K562 (cell line): Measurements from ENCODE around the gene ARL10. TPM values are rescaled to one million over a fixed set of nuclear protein-coding genes. Genes with fewer than 3 reads are reported as not detected.

Experiments
- BRF1 ChIP-seq: IDR thresholded peaks from 3 replicates; pipeline ENCODE4 v1.6.1; 2011; ENCODE audit warnings: borderline replicate concordance, mild to moderate bottlenecking; ENCODE audit not compliant: insufficient read length; ENCODE audit errors: extremely low read depth
- CBX1 ChIP-seq: sonication (generic); IDR thresholded peaks from 2 replicates; pipeline ENCODE4 v1.6.1; 2016; ENCODE audit warnings: antibody characterized with exemption, low read depth, mild to moderate bottlenecking
- EGR1 ChIP-seq: fragments of 450-650 bp; conservative IDR thresholded peaks from 2 replicates; pipeline ENCODE4 v1.6.1; 2017; ENCODE audit warnings: mild to moderate bottlenecking
- EWSR1 ChIP-seq: fragments of 450-650 bp; IDR thresholded peaks from 2 replicates; pipeline ENCODE4 v1.6.1; 2018; ENCODE audit warnings: borderline replicate concordance, mild to moderate bottlenecking, low read depth, moderate library complexity; ENCODE audit not compliant: partially characterized antibody
- GABPA ChIP-seq: fragments of 200-800 bp; sonication (Bioruptor generic); conservative IDR thresholded peaks from 2 replicates; pipeline ENCODE4 v1.6.1; 2016; ENCODE audit warnings: low read depth, missing genetic modification characterization, missing compliant biosample characterization
- HIVEP1 ChIP-seq: fragments of 250-450 bp; sonication (Bioruptor Pico); IDR thresholded peaks from 2 replicates; pipeline ENCODE4 v1.4.0; 2020; ENCODE audit warnings: mild to moderate bottlenecking
- PHB2 ChIP-seq: fragments of 450-650 bp; IDR thresholded peaks from 2 replicates; pipeline ENCODE4 v1.6.1; 2017; ENCODE audit warnings: low read depth
- ZNF3 ChIP-seq: fragments of 250-450 bp; sonication (Bioruptor Pico); IDR thresholded peaks from 2 replicates; pipeline ENCODE4 v1.5.0; 2021; ENCODE audit warnings: mild to moderate bottlenecking, moderate library complexity
- polyA plus RNA-seq, 8 experiments: library from polyadenylated mRNA; depleted of rRNA in 4 of 8; stranded (reverse) in 5 of 8; unstranded in 3 of 8; fragments of >200 nt; fragmentation: Nextera tagmentation in 2 of 8; fragmentation: Illumina TruSeq in 1 of 8; extraction: Ambion mirVana in 2 of 8; extraction: Trizol in 1 of 8; gene quantifications; 2 replicates each; pipeline versions ENCODE4 v1.2.1 to v1.2.3, GENCODE V29; 2011 to 2014; ENCODE audit warnings: inconsistent platforms in 1 of 8, missing spikeins in 1 of 8
- total RNA-seq, 7 experiments: library from RNA; depleted of rRNA in 6 of 7; stranded (reverse); fragments of >200 nt in 6 of 7; fragmentation: Illumina TruSeq in 2 of 7; extraction: Trizol in 2 of 7; gene quantifications; 2 replicates each; pipeline versions ENCODE4 v1.2.1 to v1.2.3, GENCODE V29; 2011 to 2021; ENCODE audit warnings: low replicate concordance in 1 of 7
- TF ChIP-seq, protein P1 (sequence below): IDR thresholded peaks from 3 replicates; pipeline ENCODE4 v1.6.1; 2011; ENCODE audit warnings: borderline replicate concordance, mild to moderate bottlenecking, moderate library complexity; ENCODE audit not compliant: insufficient read length; ENCODE audit errors: extremely low read depth
- TF ChIP-seq, protein P2 (sequence below): sonication (generic); formaldehyde crosslinking; IDR thresholded peaks from 2 replicates; pipeline ENCODE4 v1.8.0; 2022; ENCODE audit warnings: mild to moderate bottlenecking, missing genetic modification reagents, borderline replicate concordance
- TF ChIP-seq, protein P3 (sequence below): fragments of 450-650 bp; conservative IDR thresholded peaks from 2 replicates; pipeline ENCODE4 v1.6.1; 2016; ENCODE audit warnings: missing genetic modification characterization, low read depth, mild to moderate bottlenecking, control low read depth, missing compliant biosample characterization

The ARL10 gene
- total and polyA plus RNA-seq, 9 of the 15 experiments (the other 6 are each of a cell fraction or from before 2014, with no cell fraction given): under 0.01 to 0.40 (median 0.34) TPM; not detected in 3

DNA sequence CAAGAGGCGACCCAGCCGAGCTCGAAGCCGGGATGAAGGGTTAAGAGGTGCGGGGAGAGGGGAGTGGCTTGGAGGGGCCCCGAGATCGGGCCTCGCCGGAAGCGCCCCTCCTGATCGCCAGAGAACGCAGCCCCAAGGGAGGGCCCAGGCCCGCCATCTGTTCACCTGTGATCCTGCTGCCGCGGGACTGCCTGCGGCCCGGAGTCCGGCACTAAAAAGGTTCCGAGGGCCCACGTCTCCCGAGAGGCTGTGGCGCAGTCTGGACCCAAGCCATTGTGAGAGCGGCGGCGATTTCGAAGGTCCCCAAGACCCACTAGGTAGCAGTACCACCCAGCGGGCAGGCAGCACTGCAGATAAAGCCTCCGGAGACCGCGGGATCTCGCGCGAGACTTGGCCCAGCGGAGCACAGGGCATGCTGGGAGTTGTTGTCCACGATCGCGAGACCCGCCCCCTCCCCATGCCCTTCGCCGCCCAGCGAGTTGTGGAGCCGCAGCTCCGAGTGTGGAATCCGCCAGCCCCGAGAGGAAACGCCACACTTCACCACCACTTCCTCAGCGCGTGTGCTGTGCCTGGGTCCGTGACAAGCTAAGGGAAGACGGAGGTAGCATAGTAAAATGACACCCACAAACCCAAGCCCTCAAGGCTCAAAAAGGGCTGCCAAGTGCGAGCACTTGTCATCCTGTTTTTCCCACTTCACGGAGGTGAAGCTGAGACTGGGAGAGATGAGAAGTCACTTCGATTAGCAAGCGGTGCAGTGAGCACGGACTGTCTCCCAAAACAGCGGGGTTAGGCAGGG, 3.7 kb upstream of the ARL10 start, which contains the start of gene KIAA1191 (continued):
- no peak for TF ChIP-seq HIVEP1
- peak; percentile 49; the same call in 1 of the 2 replicates for TF ChIP-seq ZNF3
- no peak for TF ChIP-seq BRF1
- no peak for TF ChIP-seq PHB2
- TF ChIP-seq, protein P1, sequence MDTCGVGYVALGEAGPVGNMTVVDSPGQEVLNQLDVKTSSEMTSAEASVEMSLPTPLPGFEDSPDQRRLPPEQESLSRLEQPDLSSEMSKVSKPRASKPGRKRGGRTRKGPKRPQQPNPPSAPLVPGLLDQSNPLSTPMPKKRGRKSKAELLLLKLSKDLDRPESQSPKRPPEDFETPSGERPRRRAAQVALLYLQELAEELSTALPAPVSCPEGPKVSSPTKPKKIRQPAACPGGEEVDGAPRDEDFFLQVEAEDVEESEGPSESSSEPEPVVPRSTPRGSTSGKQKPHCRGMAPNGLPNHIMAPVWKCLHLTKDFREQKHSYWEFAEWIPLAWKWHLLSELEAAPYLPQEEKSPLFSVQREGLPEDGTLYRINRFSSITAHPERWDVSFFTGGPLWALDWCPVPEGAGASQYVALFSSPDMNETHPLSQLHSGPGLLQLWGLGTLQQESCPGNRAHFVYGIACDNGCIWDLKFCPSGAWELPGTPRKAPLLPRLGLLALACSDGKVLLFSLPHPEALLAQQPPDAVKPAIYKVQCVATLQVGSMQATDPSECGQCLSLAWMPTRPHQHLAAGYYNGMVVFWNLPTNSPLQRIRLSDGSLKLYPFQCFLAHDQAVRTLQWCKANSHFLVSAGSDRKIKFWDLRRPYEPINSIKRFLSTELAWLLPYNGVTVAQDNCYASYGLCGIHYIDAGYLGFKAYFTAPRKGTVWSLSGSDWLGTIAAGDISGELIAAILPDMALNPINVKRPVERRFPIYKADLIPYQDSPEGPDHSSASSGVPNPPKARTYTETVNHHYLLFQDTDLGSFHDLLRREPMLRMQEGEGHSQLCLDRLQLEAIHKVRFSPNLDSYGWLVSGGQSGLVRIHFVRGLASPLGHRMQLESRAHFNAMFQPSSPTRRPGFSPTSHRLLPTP: no peak
- TF ChIP-seq GABPA (tag): peak; percentile 61
- TF ChIP-seq EWSR1: no peak
- TF ChIP-seq, protein P2, sequence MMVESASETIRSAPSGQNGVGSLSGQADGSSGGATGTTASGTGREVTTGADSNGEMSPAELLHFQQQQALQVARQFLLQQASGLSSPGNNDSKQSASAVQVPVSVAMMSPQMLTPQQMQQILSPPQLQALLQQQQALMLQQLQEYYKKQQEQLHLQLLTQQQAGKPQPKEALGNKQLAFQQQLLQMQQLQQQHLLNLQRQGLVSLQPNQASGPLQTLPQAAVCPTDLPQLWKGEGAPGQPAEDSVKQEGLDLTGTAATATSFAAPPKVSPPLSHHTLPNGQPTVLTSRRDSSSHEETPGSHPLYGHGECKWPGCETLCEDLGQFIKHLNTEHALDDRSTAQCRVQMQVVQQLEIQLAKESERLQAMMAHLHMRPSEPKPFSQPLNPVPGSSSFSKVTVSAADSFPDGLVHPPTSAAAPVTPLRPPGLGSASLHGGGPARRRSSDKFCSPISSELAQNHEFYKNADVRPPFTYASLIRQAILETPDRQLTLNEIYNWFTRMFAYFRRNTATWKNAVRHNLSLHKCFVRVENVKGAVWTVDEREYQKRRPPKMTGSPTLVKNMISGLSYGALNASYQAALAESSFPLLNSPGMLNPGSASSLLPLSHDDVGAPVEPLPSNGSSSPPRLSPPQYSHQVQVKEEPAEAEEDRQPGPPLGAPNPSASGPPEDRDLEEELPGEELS (CRISPR knock-in tag): no peak; the same call in 1 of the 2 replicates
- TF ChIP-seq, protein P3, sequence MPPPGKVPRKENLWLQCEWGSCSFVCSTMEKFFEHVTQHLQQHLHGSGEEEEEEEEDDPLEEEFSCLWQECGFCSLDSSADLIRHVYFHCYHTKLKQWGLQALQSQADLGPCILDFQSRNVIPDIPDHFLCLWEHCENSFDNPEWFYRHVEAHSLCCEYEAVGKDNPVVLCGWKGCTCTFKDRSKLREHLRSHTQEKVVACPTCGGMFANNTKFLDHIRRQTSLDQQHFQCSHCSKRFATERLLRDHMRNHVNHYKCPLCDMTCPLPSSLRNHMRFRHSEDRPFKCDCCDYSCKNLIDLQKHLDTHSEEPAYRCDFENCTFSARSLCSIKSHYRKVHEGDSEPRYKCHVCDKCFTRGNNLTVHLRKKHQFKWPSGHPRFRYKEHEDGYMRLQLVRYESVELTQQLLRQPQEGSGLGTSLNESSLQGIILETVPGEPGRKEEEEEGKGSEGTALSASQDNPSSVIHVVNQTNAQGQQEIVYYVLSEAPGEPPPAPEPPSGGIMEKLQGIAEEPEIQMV (tag): no peak
- peak; percentile 61 for TF ChIP-seq CBX1
- peak; percentile 54 for TF ChIP-seq EGR1
